GM12878 (cell line): Measurements from ENCODE around the gene MMP11.

Source experiments
- ASH2L ChIP-seq: fragments of 300-600, 200-600 bp; sonication (generic); IDR thresholded peaks from 2 replicates; pipeline ENCODE4 v1.6.1; 2017; ENCODE audit warnings: low read depth, mild to moderate bottlenecking, borderline replicate concordance
- CHD2 ChIP-seq: IDR thresholded peaks from 2 replicates; pipeline ENCODE4 v1.6.1; 2011; ENCODE audit warnings: low read depth, low read length, improper control_type of control experiment, borderline replicate concordance
- CTCF ChIP-seq, 3 experiments: IDR thresholded peaks in 2 of 3; conservative IDR thresholded peaks in 1 of 3; 2 replicates each; pipeline ENCODE4 v1.5.1; 2011; ENCODE audit warnings: low read depth in 3 of 3, low read length in 3 of 3, mild to moderate bottlenecking in 3 of 3, control low read depth in 2 of 3, moderate library complexity in 2 of 3, inconsistent platforms in 1 of 3, mixed read lengths in 1 of 3; ENCODE audit not compliant: control insufficient read depth in 2 of 3, insufficient read depth in 1 of 3; ENCODE audit errors: extremely low read depth in 1 of 3
- EZH2 ChIP-seq: IDR thresholded peaks from 2 replicates; pipeline ENCODE4 v1.6.1; 2012; ENCODE audit warnings: low read depth, mild to moderate bottlenecking, control low read depth, inconsistent platforms, low read length, borderline replicate concordance; ENCODE audit not compliant: control insufficient read depth
- FOS ChIP-seq: IDR thresholded peaks from 3 replicates; pipeline ENCODE4 v1.6.1; 2011; ENCODE audit warnings: borderline replicate concordance; ENCODE audit not compliant: insufficient read length; ENCODE audit errors: extremely low read depth
- NBN ChIP-seq: fragments of 450-650 bp; IDR thresholded peaks from 2 replicates; pipeline ENCODE4 v1.6.1; 2016
- POLR2A ChIP-seq: IDR thresholded peaks from 2 replicates; pipeline ENCODE4 v1.6.1; 2011; ENCODE audit warnings: low read depth, mild to moderate bottlenecking, low read length
- RUNX3 ChIP-seq: IDR thresholded peaks from 2 replicates; pipeline ENCODE4 v1.6.1; 2012; ENCODE audit warnings: low read length, inconsistent platforms
- TARDBP ChIP-seq: IDR thresholded peaks from 2 replicates; pipeline ENCODE4 v1.6.1; 2016; ENCODE audit warnings: borderline replicate concordance
- ZNF622 ChIP-seq: fragments of 450-650 bp; IDR thresholded peaks from 2 replicates; pipeline ENCODE4 v1.6.1; 2017; ENCODE audit warnings: mild to moderate bottlenecking, inconsistent platforms
- TF ChIP-seq, protein P1 (sequence below): IDR thresholded peaks from 2 replicates; pipeline ENCODE4 v1.6.1; 2012; ENCODE audit warnings: low read depth, low read length, improper control_type of control experiment

DNA sequence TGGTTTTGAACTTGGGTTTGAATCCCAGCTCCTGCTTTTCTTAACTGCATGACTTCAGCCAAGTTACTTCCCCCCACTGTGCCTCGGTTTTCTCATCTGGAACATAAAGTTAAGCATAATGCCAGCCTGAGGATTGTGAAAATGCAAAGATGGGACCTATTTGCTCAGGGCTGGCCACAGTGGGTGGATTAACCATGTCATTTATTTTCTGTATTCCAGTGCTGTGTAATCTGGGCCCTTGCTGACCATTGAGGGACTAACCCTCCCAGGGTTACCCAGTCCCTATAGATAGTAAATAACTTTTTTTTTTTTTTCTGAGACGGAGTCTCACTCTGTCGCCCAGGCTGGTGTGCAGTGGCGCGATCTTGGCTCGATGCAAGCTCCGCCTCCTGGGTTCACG is 16.9 kb upstream of the MMP11 start:
- no peak for TF ChIP-seq TARDBP
- no peak for TF ChIP-seq POLR2A
- no peak for TF ChIP-seq ZNF622
- TF ChIP-seq CTCF (IDR thresholded peaks at IDR 0.05 in 2 of 3, conservative IDR thresholded peaks at IDR 0.05 in 1 of 3; ENCODE audit: control insufficient read depth in 2 of 3, extremely low read depth in 1 of 3, insufficient read depth in 1 of 3, low read depth in 3 of 3, low read length in 3 of 3), result no peak
- TF ChIP-seq FOS, result no peak
- no peak for TF ChIP-seq CHD2
- no peak for TF ChIP-seq ASH2L
- no peak for TF ChIP-seq NBN
- TF ChIP-seq, protein P1, sequence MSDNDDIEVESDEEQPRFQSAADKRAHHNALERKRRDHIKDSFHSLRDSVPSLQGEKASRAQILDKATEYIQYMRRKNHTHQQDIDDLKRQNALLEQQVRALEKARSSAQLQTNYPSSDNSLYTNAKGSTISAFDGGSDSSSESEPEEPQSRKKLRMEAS, result no peak
- no peak for TF ChIP-seq RUNX3
- no peak for TF ChIP-seq EZH2
